Gastroesophageal sphincter (tissue), 3 donors: ENCODE measurements around the gene DR1.

Source experiments
- CTCF ChIP-seq, 4 experiments: fragments of 200-600 bp in 2 of 4; fragments of 450-650 bp in 2 of 4; sonication (generic) in 1 of 4; IDR thresholded peaks; one replicate each; pipeline ENCODE4 v1.5.1; 2017 to 2019; ENCODE audit warnings: antibody characterized with exemption in 4 of 4, mild to moderate bottlenecking in 2 of 4, moderate library complexity in 2 of 4
- EP300 ChIP-seq: sonication (generic); formaldehyde crosslinking; IDR thresholded peaks from one replicate; pipeline ENCODE4 v1.6.1; 2017; ENCODE audit warnings: antibody characterized with exemption, mild to moderate bottlenecking
- POLR2A ChIP-seq, 2 donors: fragments of 450-650 bp; IDR thresholded peaks; one replicate each; pipeline ENCODE4 v1.6.1; 2017; ENCODE audit warnings: antibody characterized with exemption in 2 of 2, mild to moderate bottlenecking in 2 of 2, moderate library complexity in 1 of 2

GRCh38 chr1:93369734-93370133 is 24.0 kb downstream of the DR1 start:
- no peak for TF ChIP-seq CTCF (IDR thresholded peaks at IDR 0.05)
- TF ChIP-seq EP300 = no peak
- TF ChIP-seq POLR2A (IDR thresholded peaks at IDR 0.05) = no peak
